SU-DHL-6 (cell line): ENCODE measurements around the gene WNT9A.

ENCODE experiments used
- H2AFZ ChIP-seq: fragments of 200-600 bp; sonication (generic); 2 replicates; pipeline ENCODE4 v1.6.1; 2014; ENCODE audit warnings: low read depth, mild to moderate bottlenecking, moderate library complexity, mixed read lengths, antibody characterized with exemption, low read length; ENCODE audit not compliant: severe bottlenecking
- H3F3A ChIP-seq: fragments of 200-600 bp; shearing (Covaris generic); 2 replicates; pipeline ENCODE4 v1.6.0; 2016; ENCODE audit warnings: antibody characterized with exemption, mild to moderate bottlenecking; ENCODE audit not compliant: insufficient read depth
- H3K27ac ChIP-seq: fragments of 200-600 bp; sonication (generic); 2 replicates; pipeline ENCODE4 v1.5.1; 2016; ENCODE audit warnings: low read depth, mild to moderate bottlenecking, low read length, moderate library complexity, mixed read lengths
- H3K27me3 ChIP-seq: fragments of 200-600 bp; sonication (generic), shearing (Covaris generic); 2 replicates; pipeline ENCODE4 v1.6.0; 2014; ENCODE audit warnings: mild to moderate bottlenecking, low read length
- H3K36me3 ChIP-seq: fragments of 200-600 bp; sonication (generic); 2 replicates; pipeline ENCODE4 v1.6.1; 2014; ENCODE audit warnings: mild to moderate bottlenecking, low read length, mixed read lengths
- H3K4me2 ChIP-seq: fragments of 300-600, 200-600 bp; shearing (Covaris generic), sonication (generic); 2 replicates; pipeline ENCODE4 v1.6.0; 2014; ENCODE audit warnings: low read length, low read depth, mild to moderate bottlenecking; ENCODE audit not compliant: poor library complexity, severe bottlenecking
- H3K4me3 ChIP-seq: fragments of 200-600 bp; sonication (generic); 2 replicates; pipeline ENCODE4 v1.5.1; 2014; ENCODE audit warnings: antibody characterized with exemption, low read length, mild to moderate bottlenecking, mixed read lengths; ENCODE audit not compliant: insufficient read depth, poor library complexity, severe bottlenecking
- H3K79me2 ChIP-seq: fragments of 200-600 bp; sonication (generic); 2 replicates; pipeline ENCODE4 v1.6.1; 2014; ENCODE audit warnings: mild to moderate bottlenecking, low read length, moderate library complexity; ENCODE audit not compliant: insufficient read depth
- H3K9ac ChIP-seq: fragments of 200-600 bp; sonication (generic); 2 replicates; pipeline ENCODE4 v1.7.0; 2014; ENCODE audit warnings: mild to moderate bottlenecking, low read length
- H3K9me2 ChIP-seq: fragments of 200-600 bp; sonication (generic); replicated peaks from 2 replicates; pipeline ENCODE4 v1.6.1; 2014; ENCODE audit warnings: low read length; ENCODE audit not compliant: insufficient read depth
- H3K9me3 ChIP-seq: fragments of 200-600 bp; sonication (generic); 2 replicates; pipeline ENCODE4 v1.6.1; 2014; ENCODE audit warnings: low read length, mixed read lengths; ENCODE audit not compliant: insufficient read depth
- H4K20me1 ChIP-seq: fragments of 200-600 bp; sonication (generic); 2 replicates; pipeline ENCODE4 v1.6.1; 2014; ENCODE audit warnings: low read depth, mild to moderate bottlenecking, antibody characterized with exemption, low read length, moderate library complexity, mixed read lengths
- EZH2phosphoT487 ChIP-seq: fragments of 200-600 bp; sonication (generic), shearing (Covaris generic); conservative IDR thresholded peaks from 2 replicates; pipeline ENCODE4 v1.6.1; 2018; ENCODE audit warnings: mild to moderate bottlenecking, antibody characterized with exemption, low read length, moderate library complexity, mixed read lengths
- TF ChIP-seq, protein P1 (sequence below): fragments of 200-600 bp; sonication (generic); IDR thresholded peaks from one replicate; pipeline ENCODE4 v1.5.1; 2017; ENCODE audit warnings: antibody characterized with exemption, mild to moderate bottlenecking, low read length, moderate library complexity; ENCODE audit not compliant: insufficient read depth, poor library complexity, severe bottlenecking

The WNT9A gene

DNA sequence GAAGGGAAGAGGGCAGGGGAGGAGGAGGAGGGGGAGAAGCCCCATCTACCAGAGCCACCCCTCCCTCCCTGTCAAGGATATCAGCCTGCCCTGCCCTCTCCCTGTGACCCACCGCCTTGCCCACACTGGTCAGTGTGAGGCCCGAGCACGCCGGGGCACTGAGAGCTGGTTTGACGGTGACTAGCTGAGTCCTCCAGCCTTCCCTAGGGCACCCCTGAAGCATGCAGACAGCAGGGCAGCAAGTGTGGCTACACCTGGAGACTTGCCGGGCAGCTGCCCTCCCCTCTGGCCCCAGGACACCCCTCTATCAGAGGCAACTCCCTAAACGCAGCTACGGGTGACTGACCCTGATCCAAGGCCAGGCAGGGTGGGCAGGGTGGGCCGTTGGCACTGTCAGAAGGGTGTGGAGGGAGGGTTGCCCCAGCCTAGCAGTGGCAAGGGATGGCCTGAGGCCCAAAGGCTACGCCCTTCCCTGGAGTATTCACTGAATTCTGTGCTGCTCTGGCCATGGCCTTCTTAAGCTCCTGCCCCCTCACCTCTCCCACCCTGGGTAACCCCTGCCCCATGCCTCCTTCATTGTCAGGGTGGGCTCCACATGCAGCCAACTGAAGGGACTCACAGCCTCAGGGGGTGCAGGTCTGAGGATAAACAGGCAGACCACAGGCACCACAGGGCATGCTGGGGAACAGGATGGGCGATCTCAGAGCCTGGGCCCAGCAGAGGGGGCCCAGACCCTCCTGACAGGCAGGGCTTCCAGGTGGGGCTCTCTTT, 19.6 kb downstream of the WNT9A start:
- TF ChIP-seq EZH2phosphoT487 = no peak
- TF ChIP-seq, protein P1, sequence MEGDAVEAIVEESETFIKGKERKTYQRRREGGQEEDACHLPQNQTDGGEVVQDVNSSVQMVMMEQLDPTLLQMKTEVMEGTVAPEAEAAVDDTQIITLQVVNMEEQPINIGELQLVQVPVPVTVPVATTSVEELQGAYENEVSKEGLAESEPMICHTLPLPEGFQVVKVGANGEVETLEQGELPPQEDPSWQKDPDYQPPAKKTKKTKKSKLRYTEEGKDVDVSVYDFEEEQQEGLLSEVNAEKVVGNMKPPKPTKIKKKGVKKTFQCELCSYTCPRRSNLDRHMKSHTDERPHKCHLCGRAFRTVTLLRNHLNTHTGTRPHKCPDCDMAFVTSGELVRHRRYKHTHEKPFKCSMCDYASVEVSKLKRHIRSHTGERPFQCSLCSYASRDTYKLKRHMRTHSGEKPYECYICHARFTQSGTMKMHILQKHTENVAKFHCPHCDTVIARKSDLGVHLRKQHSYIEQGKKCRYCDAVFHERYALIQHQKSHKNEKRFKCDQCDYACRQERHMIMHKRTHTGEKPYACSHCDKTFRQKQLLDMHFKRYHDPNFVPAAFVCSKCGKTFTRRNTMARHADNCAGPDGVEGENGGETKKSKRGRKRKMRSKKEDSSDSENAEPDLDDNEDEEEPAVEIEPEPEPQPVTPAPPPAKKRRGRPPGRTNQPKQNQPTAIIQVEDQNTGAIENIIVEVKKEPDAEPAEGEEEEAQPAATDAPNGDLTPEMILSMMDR = no peak
- H3K4me3 ChIP-seq = no peak overlapping the region
- H3K36me3 ChIP-seq = no peaks in the 10 kb centered on the region
- H3K9ac ChIP-seq = no peak overlapping the region
- H3K27ac ChIP-seq = no peak overlapping the region
- H3F3A ChIP-seq = no peaks in the 10 kb centered on the region
- no peaks in the 10 kb centered on the region for H4K20me1 ChIP-seq
- no peaks in the 10 kb centered on the region for H3K9me2 ChIP-seq
- no peak overlapping the region for H2AFZ ChIP-seq
- no peaks in the 10 kb centered on the region; the same call in 1 of the 2 replicates for H3K27me3 ChIP-seq
- H3K9me3 ChIP-seq = no peaks in the 10 kb centered on the region
- no peaks in the 10 kb centered on the region for H3K79me2 ChIP-seq
- no peak overlapping the region for H3K4me2 ChIP-seq

DNA sequence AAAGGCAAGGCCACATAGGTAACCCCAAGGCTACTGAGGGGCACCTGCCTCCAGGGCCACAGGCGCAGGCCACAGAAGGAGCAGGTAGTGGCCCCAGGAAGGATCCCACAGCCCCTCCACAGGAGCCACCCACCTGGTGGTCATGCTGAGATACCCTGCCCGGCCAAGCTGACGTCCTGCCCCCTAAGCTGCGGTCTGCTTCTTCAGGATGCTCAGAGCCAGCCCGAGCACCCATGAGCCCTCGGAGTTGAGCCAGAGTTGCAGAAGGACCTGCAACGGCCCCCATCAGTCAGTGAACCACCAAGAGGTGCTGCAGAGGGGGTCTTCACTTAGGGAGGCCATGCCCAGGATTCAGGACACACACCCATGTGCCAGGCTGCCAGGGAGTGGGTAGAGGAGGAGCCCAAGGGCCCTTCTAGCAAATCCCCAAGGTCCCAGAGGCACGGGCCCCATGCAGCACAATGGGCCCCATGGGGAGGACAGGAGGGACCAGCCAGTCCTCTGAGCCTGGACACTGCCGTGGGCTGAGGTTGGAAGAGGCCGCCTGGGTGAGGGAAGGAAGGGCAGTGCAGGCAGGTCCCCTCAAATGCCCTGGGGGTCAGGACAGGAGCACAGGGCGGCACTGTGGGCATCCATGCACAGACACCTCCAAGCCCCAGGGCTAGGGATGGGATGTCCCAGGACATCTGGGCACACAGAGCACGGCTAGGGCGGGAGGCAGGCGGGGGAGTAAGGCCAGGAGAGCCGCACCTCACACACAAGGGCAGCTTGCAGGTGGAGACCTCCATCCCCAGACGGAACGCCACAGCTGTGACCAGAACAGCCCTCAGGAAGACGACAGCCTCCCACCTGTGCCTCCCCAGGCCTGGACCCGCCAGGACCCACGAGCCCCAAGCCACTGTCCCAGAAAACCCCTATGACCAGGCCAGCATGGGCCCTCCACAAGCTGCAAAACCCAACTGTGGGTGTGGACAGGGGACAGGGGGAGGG, 20.5 kb downstream of the WNT9A start:
- H3K4me2 ChIP-seq = no peak overlapping the region
- H3F3A ChIP-seq = no peaks in the 10 kb centered on the region
- no peak for TF ChIP-seq EZH2phosphoT487
- TF ChIP-seq, protein P1 = no peak
- H3K79me2 ChIP-seq = no peaks in the 10 kb centered on the region
- no peak overlapping the region for H3K4me3 ChIP-seq
- no peaks in the 10 kb centered on the region for H3K36me3 ChIP-seq
- H3K27ac ChIP-seq = no peak overlapping the region
- no peak overlapping the region for H2AFZ ChIP-seq
- no peak overlapping the region for H3K9ac ChIP-seq
- no peaks in the 10 kb centered on the region for H3K9me2 ChIP-seq
- H3K9me3 ChIP-seq = no peaks in the 10 kb centered on the region
- no peaks in the 10 kb centered on the region for H3K27me3 ChIP-seq
- no peaks in the 10 kb centered on the region for H4K20me1 ChIP-seq

DNA sequence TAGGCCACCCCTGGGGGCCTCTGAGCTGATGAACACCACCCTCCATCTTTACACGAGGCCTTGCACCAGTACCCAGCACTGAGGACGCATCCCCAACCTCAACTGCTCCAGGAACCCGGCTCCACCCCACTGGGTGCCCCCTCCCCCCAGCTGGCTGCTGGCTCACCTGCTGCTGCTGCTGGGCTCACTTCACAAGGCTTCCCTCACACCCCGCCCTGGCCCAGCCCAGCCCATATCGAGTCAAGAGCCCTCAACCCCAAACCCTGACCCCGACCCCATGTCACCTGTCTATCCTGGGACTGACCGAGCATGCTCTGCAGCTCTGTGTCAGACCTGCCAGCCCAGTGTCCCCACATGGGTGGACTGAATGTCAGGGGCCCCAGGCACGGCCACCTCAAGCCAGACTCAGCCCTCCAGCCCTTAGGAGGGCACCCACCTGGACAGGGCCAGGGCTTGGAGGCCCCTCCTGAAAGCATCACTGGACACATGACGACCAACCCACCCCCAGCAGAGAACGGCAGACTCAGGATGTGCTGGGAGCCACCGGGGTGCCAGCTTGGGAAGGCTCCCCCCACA, 21.4 kb downstream of the WNT9A start:
- Histone ChIP-seq H3K4me3 (no peak overlapping the region), H4K20me1 (no peaks in the 10 kb centered on the region), H2AFZ (no peak overlapping the region), H3K4me2 (no peak overlapping the region), H3K27me3 (no peaks in the 10 kb centered on the region), H3K36me3 (no peaks in the 10 kb centered on the region), H3K9ac (no peak overlapping the region), H3K27ac (no peak overlapping the region), H3K79me2 (no peaks in the 10 kb centered on the region), H3F3A (no peaks in the 10 kb centered on the region), H3K9me2 (no peaks in the 10 kb centered on the region), H3K9me3 (no peaks in the 10 kb centered on the region)
- no peak for TF ChIP-seq EZH2phosphoT487
- TF ChIP-seq, protein P1 = no peak
